CD4-positive, alpha-beta T cell treated with Interleukin-4 for 4 hours (primary cell): ENCODE measurements around the gene SPNS2.
A peak's percentile ranks its signal among the peaks of the same experiment; 100 is the strongest.

ENCODE experiments used
- DNase-seq: peaks from one replicate; pipeline ENCODE4 v3.0.0-alpha.2; 2020

The SPNS2 gene

GRCh38 chr17:4480929-4481898 lies 17.5 kb upstream of the SPNS2 start:
- DNase-seq: peak; percentile 30

GRCh38 chr17:4482338-4483011 lies 16.2 kb upstream of the SPNS2 start:
- DNase-seq: no peak

GRCh38 chr17:4483012-4483840 lies 15.5 kb upstream of the SPNS2 start:
- DNase-seq: no peak

GRCh38 chr17:4485676-4486646 lies 12.7 kb upstream of the SPNS2 start:
- DNase-seq: peak; percentile 54

DNA sequence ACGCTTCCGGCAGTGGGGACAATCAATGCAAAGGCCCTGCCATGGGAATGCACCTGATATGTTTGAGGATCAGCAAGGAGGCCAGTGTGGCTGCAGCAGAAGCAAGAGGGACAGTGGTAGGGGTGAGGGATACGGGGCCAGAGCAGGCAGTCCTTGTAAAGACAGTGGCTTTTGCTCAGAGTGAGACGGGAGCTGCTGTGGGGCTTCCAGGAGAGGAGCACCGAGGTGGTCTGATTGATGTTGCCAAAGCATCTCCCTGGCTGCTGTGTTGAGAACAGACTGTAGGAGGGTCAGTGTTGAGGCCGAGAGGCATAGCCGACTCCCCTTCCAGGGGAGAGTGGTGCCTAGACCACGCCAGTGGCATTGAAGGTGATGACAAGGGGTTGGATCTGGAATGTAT lies 11.4 kb upstream of the SPNS2 start:
- DNase-seq: no peak

- no peak for DNase-seq
These were observed 10.6 kb upstream of the SPNS2 start for GRCh38 chr17:4487820-4488716.

DNA sequence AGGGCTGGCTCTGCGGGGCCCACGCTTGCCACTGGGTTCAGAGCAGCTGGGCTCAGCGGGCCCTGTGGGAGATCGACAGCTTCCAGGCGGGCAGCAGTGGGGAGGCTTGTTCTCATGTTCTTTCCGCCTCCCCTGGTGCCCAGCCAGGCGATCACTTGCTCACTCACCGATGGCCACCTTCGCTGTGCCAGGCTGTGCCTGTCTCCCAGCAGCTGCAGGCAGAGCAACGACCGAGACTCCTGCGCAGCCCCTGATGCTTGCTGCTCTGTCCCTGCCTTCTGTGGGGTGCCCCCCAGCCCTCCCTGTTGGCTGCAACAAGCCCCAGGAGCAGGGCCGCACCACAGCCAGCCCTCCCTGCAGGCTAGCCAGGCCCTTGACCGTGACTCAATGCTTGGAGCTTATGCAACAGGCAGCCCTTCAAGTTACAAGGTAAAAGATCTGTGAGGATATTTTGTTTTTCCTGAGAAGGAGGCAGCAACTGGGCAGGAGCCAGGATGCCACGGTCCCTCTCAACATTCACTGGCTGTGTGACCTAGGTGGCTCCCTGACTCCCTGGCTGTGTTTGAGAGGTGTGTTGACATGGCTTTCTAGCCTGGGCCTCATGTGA lies 9.6 kb upstream of the SPNS2 start:
- no peak for DNase-seq

GRCh38 chr17:4490109-4490591 lies 8.5 kb upstream of the SPNS2 start:
- DNase-seq: no peak

GRCh38 chr17:4490637-4491061 lies 8.0 kb upstream of the SPNS2 start:
- DNase-seq: no peak

- DNase-seq: no peak
These were observed 5.7 kb upstream of the SPNS2 start for GRCh38 chr17:4492721-4493561.

- no peak for DNase-seq
These were observed 1.4 kb upstream of the SPNS2 start for GRCh38 chr17:4497101-4497824.

GRCh38 chr17:4499431-4500190 lies 930 bp downstream of the SPNS2 start:
- DNase-seq: no peak

GRCh38 chr17:4500191-4500571 lies 1.5 kb downstream of the SPNS2 start:
- no peak for DNase-seq

DNA sequence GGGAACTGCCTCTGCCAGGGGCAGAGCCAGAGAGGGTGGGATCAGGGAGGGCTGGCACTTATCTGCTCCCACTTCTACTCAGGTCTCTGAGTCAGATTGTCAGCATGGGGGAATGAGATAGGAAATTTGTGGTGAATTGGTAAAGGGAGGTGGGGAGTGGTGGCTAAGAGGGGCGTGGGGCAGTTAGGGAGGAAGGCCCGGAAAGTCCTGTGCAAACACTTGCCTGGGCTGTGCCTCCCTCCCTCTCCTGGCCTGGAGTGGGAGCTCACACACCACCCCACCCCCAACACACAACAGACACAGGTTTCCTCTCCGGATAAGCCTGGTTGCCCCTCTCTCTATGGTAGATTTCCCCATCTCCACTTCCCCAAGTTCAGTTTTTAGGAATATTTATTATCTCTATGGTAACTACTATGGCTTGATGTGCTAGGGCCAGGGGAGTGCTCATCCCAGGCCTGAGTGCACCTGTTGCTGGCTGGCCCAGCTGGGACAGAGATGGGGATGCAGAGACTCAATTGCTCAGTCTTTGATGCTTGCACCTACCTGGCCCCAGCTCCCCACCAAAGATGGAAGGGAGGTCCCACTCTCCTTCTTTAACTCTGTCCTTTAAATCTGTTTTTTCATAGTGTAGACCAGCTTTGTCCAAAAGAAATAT lies 2.7 kb downstream of the SPNS2 start:
- DNase-seq: no peak

DNA sequence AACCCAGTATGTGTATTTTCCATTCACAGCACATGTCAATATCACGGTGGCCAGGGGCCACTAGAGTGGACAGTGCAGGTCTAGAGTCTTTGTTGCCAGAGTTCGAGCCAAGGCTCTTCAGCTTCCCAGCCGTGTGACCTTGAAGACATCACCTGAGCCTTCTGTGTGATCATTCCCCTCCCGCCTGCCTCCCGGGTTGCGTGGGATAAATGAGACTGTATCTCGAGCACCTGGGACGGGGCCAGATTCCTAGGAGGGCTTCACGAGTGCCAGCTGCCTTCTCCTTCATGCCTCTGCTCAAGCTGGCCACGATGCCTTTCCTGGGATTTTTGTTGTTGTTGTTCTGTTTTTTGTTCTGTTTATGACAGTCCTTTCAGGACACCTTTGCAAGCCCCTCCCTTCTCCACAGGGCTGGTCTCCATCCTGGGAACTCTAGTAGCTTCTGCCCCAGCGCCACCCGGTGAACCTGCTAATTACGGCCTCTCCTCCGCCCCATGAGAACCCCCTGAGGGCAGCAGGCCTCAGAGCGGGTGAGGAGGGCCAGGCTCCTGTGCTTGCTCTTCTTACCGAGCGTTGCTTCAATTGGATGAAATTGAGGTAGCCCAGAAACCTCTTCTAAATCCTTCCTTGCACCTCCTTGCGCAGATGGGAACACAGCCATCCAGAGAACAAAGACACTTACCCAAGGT lies 3.9 kb downstream of the SPNS2 start:
- no peak for DNase-seq

- no peak for DNase-seq
These were observed 4.8 kb downstream of the SPNS2 start for GRCh38 chr17:4503283-4504025.
